Measurements from ENCODE around the gene LMTK3. TPM values are rescaled to one million over a fixed set of nuclear protein-coding genes. Genes with fewer than 3 reads are reported as not detected.

The LMTK3 gene
- total and polyA plus RNA-seq, 2 of the 4 experiments (the other 2 are of a cell fraction) = 0.18 to 0.87 TPM

- H3K9me1 ChIP-seq (ENCODE audit: insufficient read depth, low read length) = no peaks in the 10 kb centered on the region
- H3K27me3 ChIP-seq (ENCODE audit: control insufficient read depth, insufficient read depth, low read length) = no peaks in the 10 kb centered on the region
- dilution Hi-C loops (cut with HindIII; ENCODE audit: low sequenced_read_pairs, unreplicated experiment) (no loop called here), in situ Hi-C loops (cut with MboI; ENCODE audit: low sequenced_read_pairs) (no loop called here), intact Hi-C loops (cut with micrococcal nuclease) (no loop called here)
- CTCF ChIA-PET = no interaction called here
- H2BK15ac ChIP-seq (ENCODE audit: low read depth, low read length) = no peak overlapping the region
- H3K56ac ChIP-seq (ENCODE audit: extremely low read depth, insufficient read depth, low read length) = no peak overlapping the region
- POLR2A ChIA-PET (ENCODE audit: unreplicated experiment) = no interaction called here
- H3K4me2 ChIP-seq (ENCODE audit: low read depth, low read length) = no peak overlapping the region
- H2AK5ac ChIP-seq (ENCODE audit: low read depth, low read length) = no peak overlapping the region
- ATAC-seq (ENCODE audit: low read depth) (no peak), DNase-seq (no peak)
- no peaks in the 10 kb centered on the region for H3K4me1 ChIP-seq (ENCODE audit: control insufficient read depth, insufficient read depth, low read length)
- no peak overlapping the region for H4K8ac ChIP-seq (ENCODE audit: low read depth in 2 of 2, low read length in 2 of 2)
- H4K20me1 ChIP-seq (ENCODE audit: insufficient read depth, low read length) = peaks cover 8% of the 10 kb centered on the region
- H2BK20ac ChIP-seq (ENCODE audit: low read depth, low read length) = no peak overlapping the region
- H3K23ac ChIP-seq (ENCODE audit: low read depth, low read length) = no peak overlapping the region
- H3K79me1 ChIP-seq (ENCODE audit: low read depth in 1 of 2, low read length in 2 of 2) = peaks cover 7 to 21% of the 10 kb centered on the region in 2 experiments
- H3K4me3 ChIP-seq (ENCODE audit: insufficient read depth, low read depth, low read length) = no peak overlapping the region
- H2BK5ac ChIP-seq (ENCODE audit: low read depth, low read length, poor library complexity, severe bottlenecking) = no peak overlapping the region
- 85% methylated on average over 9 of the region's 22 CpGs; no CpG with 5 or more reads in 1 of the 2 experiments for WGBS, 2 experiments (ENCODE audit: extremely low coverage in 2 of 2, insufficient read length in 1 of 2)
- no peak overlapping the region for H3K18ac ChIP-seq (ENCODE audit: low read depth, low read length)
- TF ChIP-seq SMC3 (IDR thresholded peaks at IDR 0.05; ENCODE audit: low read depth, low read length) = no peak
- no peak for TF ChIP-seq CHD1 (IDR thresholded peaks at IDR 0.05; ENCODE audit: low read depth, low read length)
- no peak for TF ChIP-seq CEBPB (IDR thresholded peaks at IDR 0.05; ENCODE audit: low read depth, low read length)
- TF ChIP-seq BHLHE40 (IDR thresholded peaks at IDR 0.05; ENCODE audit: low read depth, low read length) = no peak
- TF ChIP-seq ELK1 (IDR thresholded peaks at IDR 0.05; ENCODE audit: borderline replicate concordance, low read depth, low read length) = no peak
- no peak for TF ChIP-seq RCOR1 (IDR thresholded peaks at IDR 0.05; ENCODE audit: insufficient replicate concordance, low read length)
- TF ChIP-seq MXI1 (IDR thresholded peaks at IDR 0.05; ENCODE audit: borderline replicate concordance, low read depth, low read length) = no peak
- no peak overlapping the region for H4K5ac ChIP-seq (ENCODE audit: low read depth, low read length)
- no peak overlapping the region for H2AFZ ChIP-seq (replicated peaks; ENCODE audit: low read length, poor library complexity)
- peaks cover 58% of the 10 kb centered on the region for H3K36me3 ChIP-seq (ENCODE audit: control insufficient read depth, insufficient read depth, low read length)
- no peak overlapping the region for H3K9ac ChIP-seq (ENCODE audit: low read depth, low read length)
- H3K27ac ChIP-seq (ENCODE audit: insufficient read depth, low read length) = no peak overlapping the region
- no peak overlapping the region for H4K91ac ChIP-seq (ENCODE audit: insufficient read depth, low read depth, low read length)
- no peak overlapping the region for H3K4ac ChIP-seq (ENCODE audit: low read depth, low read length)
- H2AK9ac ChIP-seq (replicated peaks; ENCODE audit: low read depth, low read length, poor library complexity) = no peak overlapping the region
- BruUV-seq (replicated peaks) = no TSS peak
- H2BK120ac ChIP-seq (ENCODE audit: low read depth, low read length) = no peak overlapping the region
- no peaks in the 10 kb centered on the region for H3K9me3 ChIP-seq (ENCODE audit: control insufficient read depth, insufficient read depth, low read length)
- no peak overlapping the region for H3K14ac ChIP-seq (replicated peaks; ENCODE audit: low read depth, low read length)
Observed at GRCh38 chr19:48454150-48454730, 57.4 kb downstream of the LMTK3 start.

All from IMR-90 (cell line).